GM18508 (cell line): ENCODE data around the gene NEDD8.

Experiments used
- ATAC-seq: cut with Tn5 transposase; IDR thresholded peaks from one replicate; pipeline ENCODE4 v1.9.1; 2021; ENCODE audit warnings: moderate number of reproducible peaks; ENCODE audit not compliant: insufficient read depth, unreplicated experiment

NEDD8 gene

DNA sequence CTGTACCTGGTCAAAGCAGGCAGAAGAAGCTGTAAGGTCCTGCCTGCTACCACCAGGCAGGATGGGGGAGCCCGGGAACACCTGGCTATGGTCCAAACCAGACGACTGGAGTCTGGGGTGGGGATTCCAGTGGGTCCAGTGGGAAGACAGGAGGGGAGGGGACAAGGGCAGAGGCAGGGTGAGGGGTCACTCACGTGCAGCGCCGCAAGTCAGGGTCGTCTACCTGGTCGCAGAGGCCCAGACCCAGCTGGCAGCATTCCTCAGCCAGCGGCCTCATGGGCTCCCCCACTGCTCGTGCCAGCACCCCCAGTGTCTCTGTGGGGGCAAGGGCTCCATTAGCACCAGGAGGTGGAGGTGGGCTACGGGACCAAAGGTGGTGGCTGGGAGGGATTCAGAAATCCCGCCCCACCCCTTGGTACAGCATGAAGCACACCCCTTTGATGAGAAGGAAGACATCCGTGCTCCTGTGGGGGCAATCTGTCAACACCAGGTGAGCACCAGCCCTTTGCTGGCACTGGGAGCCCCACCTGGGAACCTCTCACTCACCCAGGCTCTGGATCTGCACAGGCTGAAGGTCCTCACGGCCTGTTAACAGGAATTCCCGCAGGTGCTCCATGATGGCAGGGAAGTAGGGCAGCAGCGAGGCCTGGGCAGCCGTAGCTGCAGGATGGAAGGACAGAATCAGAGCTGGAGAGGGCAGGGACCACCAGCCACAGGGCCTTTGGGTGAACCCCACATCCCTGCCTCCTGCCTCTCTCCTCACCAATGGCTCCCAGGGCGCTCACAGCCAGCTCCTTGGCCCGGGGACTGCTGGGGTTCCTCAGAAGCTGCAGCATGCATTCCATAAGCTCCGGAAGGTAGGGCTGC lies 47.8 kb downstream of the NEDD8 start:
- no peak for ATAC-seq

DNA sequence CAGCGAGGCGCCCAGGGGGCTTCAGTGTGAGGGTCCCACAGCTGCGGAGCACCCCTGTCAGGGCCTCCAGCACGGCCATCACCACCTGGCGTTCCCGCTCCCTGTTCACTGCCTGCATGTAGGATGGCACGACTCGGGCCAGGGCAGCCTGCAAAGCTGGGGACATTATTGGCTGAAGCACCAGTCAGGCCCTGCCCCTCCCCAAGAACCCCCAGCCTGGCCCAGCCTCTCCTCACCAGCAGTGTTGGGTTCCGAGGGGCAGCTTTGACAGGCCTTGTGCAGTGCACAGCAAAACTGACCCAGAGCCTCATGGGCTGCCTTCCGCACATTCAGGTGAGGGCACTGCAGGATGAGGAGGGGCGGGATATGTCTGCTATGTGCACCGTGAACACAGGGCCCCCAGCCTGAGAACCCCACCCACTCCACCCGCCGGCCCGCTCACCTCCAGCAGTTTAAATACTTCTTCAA lies 49.1 kb downstream of the NEDD8 start:
- no peak for ATAC-seq

DNA sequence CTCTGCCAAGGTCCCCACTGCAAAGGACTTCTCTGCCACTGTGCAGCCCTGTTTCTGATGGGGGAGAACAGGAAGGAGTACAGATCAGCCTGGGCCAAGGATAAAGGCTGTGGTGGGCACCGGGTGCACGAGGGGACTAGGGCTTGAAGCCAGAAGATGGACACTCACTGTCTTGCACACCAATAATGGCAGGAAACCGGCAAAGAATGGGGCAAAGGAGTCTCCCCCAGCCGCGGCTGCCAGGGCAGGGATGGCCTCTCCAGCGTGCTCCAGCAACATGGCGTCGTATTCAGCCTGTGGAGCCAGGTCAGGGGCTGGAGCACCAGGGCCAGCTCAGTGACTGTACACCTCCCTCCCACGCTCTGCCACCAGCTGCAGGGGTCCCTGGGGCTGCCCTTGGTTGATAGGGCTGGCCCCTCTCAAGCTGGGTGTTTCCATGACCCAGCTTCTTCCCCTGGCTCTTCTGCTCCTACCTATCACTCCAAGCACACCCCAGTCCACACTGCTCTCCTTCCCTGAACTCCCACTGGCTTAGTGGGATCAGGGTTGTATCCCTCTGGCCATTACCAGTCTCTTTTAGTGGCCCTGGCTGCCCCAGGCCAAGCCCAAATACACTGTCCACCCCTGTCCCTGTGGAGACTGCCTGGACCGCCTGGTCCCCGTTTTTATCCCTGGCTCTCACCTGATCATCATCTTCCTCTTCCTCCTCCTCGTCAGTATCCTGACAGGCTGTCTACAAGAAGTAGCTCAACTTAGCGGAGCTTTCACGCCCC lies 49.9 kb downstream of the NEDD8 start:
- no peak for ATAC-seq

DNA sequence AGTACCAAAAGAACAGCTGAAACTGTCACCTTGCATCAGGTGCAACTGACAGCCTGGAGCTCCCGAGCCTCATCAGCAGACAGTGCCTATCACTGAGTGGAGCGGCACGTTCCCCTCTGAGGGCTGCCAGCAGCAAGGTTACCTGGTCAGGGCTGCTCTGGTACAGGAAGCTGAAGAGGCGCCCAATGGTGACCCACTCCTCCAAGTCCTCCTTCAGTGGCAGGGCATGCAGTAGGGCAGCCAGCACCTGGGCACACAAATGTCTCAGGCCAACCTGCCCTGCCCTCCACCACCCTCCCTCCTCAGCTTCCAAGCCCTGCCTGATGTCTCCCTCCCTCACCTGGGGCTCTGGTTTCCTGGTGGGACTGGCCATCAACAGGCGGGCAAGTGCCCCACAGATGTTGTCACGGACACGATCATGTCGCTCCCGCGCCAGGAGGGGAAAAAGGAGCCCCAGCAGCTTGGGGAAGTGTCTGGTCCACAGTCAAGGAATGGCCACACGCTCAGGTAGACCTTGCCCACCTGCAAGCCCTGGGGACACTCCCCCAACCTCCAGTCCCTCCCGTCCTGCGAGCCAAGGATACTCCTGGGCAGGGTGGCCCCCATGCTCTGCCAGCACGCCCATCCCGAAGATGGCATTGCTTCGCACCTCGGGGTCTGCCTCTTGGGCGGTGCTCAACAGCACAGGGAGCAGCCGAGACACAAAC lies 50.6 kb downstream of the NEDD8 start:
- ATAC-seq: no peak

DNA sequence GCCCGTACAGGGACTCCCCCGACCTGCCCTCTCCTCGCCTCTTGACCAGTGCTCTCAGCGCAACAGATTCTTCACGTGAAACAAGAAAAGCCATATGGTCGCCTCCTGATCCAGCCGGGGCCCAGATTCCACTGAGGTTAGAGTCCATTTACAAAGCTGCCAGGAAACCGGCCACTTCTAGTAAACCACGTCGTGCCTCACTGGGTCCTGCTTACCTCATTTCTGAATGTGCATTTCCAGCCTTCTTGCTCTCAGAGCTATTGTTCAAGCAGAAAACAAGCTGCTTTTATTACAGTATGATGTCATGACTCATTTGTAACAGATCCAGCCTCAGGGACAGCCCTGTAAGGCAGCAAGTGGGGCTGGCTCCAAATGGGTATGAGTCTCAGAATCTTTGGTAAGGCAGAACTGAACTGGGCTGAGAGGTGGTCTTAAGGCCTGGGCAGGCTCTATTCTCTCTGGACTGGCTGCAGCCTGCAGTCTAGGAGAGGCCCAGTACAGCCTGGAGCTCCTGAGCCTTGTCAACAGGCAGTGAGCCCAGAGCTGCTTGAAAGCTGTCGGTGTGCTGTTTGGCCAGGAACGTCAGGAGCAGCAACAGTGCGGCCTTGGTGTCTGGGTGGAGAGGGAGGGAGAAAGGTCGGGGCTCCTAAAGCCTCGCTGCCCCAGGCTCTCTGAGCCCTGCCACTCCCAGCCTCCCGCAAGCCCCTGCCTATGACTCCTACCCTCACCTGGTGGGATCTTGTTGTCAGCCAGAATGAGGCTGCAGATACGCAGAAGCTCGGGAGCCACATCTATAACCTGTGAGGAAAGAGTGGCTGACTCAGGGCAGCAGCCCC lies 52.0 kb downstream of the NEDD8 start:
- ATAC-seq: no peak

DNA sequence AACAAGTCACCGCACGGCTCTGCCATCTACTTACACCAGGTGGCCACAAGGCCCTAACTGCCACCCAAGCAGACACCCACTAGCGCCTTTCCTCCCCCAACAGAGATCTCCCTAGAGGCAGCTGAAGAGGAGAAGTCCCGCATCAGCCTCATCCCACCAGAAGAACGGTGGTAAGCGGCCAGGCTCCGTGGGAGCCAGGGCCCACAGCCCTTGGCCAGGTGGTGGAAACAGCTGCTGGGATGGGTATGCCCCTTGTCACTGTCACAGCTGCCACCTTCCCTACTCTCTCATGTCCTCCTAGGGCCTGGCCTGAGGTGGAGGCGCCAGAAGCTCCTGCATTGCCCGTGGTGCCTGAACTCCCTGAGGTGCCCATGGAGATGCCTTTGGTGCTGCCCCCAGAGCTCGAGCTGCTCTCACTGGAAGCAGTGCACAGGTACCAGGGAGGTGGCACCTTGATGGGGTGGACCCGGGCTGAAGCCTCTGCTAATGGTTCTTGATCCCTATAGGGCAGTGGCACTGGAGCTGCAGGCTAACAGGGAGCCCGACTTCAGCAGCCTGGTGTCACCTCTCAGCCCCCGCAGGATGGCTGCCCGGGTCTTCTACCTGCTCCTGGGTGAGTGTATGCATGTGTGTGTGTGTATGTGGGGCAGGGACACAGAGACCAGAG lies 52.7 kb downstream of the NEDD8 start:
- ATAC-seq: no peak

DNA sequence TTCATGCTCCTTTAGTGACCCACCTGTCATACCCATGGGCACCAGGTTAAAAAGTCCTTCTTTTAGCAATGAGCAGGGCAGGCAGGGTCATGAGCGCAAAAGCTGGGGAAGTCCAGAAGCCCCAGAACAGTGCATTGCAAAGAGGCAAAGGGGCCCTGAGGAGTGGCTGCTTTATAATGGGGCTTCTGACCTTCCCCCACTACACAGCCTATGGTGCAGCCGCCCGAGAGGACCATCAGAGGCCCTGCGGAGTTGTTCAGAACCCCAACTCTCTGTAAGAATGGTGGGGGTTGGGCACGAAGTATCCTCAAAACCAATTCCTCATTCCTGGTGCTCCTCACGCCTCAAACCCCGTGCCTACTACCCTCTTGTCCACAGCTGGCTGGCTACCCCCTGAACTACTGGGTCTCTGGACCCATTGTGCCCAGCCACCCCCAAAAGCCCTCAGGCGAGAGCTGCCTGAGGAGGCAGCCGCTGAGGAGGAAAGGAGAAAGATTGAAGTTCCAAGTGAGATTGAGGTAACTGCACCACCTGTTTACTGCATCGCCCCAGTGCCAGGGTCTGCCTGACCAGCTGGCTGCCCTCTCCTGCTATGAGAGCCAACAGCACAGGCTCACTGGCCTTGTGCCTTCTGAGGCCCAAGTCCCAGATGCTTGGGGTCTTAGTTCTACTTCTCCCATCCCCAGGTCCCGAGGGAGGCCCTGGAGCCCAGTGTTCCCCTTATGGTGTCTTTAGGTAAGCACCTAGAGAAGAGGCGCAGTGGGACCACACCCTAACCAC lies 53.6 kb downstream of the NEDD8 start:
- no peak for ATAC-seq

DNA sequence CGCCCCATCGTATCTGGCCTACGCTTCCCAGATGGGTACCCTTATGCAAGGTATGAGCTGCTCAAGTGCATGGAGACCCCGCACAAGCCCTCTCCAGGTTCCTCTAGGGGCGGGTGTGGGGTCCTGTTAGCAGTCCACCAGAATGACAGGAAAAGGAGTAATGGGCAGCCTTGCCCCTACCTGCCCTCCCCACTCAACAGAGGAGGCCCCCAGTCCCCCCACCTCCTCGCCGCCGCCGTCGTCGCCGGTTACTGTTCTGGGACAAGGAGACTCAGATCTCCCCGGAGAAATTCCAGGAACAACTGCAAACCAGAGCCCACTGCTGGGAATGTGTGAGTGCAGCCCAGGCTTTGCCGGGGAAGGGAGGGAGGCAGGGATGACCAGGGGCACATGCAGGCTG lies 54.3 kb downstream of the NEDD8 start:
- ATAC-seq: no peak

DNA sequence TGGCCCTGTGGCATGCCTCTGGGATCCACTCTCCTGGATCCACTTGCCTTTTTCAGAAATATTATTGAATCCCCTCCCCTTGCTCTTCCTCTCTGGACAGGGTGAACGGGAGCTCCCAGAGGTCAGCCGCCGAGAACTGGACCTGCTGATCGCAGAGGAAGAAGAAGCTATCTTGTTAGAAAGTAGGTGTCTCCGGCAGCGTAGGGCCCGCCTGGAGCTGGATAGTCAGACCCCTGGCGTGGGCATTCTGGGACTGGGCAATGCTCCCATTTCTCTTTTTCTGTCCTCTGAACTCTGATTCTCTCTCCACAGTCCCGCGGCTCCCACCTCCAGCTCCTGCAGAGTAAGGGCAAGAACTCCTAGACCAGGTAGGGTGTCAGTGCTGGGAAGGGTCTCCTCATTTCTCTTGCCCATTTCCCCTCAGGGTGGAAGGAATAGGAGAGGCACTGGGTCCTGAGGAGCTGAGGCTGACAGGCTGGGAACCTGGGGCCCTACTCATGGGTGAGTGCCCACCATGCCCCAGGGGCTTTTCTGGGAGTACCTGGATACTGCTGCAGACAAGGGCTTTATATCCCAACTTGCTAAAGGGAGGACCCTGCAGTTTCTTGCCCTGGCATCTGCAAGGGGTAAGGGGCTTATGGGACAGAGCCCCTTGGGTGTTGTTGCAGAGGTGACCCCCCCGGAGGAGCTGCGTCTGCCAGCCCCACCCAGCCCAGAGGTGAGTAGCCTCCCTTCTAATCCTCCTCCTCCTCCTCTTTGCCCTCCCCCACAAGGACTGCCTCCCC lies 54.9 kb downstream of the NEDD8 start:
- ATAC-seq: no peak

DNA sequence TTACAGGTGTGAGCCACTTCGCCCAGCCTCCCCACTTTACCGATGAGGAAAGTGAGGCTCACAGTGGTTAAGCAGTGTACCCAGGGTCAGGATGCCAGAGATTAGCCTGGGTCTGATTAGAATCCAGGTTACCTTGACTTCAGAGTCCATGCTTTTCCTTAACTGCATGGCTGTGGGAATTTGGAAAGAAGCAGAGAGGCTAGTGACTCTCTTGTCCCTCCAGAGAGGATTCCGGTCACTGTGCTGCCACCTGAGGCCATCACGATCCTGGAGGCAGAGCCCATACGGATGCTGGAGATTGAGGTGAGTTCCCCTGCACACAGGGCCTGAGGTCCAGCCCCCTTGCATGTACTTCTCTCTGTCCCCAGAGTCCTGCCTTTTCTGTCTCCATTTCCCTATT lies 55.6 kb downstream of the NEDD8 start:
- no peak for ATAC-seq

DNA sequence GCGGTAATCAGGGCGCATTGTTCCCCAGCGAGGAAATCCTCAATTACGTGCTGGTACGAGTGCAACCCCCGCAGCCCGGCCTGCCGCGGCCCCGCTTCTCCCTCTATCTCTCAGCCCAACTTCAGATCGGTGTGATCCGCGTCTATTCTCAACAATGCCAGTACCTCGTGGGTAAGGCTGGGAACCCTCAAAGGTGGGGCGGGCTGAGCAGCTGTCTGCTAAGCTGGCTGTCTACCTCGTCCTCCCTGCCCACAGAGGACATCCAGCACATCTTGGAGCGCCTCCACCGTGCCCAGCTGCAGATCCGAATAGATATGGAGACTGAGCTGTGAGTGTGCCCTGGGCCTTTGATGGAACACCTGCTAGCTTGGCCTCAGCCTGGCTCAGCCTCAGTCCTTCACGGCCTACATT lies 59.3 kb downstream of the NEDD8 start:
- ATAC-seq: no peak

DNA sequence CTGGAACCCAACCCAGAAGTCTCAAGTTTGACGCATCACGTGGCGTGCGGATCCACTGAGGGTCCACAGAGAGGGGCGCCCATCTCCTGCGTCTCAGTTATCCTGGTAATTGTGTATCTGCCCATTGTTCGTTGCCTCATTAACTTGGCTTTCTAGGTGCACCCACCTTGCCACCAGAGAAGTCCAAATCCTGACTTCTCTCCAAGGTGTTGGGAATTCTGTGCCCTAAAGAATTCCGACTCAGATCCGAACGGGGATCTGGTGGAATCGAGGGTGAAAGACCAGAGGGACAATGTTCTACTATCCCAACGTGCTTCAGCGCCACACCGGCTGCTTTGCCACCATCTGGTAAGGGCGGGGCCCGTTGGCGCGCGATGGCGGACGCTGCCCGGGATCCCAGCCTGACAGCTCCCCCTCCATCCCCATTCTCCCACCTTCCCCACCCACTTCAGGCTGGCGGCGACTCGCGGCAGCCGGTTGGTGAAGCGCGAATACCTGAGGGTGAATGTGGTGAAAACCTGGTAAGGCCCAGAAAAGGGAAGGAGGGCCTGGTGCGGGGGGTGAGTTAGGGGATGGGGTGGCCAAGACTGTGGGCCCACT lies 59.8 kb downstream of the NEDD8 start:
- no peak for ATAC-seq

DNA sequence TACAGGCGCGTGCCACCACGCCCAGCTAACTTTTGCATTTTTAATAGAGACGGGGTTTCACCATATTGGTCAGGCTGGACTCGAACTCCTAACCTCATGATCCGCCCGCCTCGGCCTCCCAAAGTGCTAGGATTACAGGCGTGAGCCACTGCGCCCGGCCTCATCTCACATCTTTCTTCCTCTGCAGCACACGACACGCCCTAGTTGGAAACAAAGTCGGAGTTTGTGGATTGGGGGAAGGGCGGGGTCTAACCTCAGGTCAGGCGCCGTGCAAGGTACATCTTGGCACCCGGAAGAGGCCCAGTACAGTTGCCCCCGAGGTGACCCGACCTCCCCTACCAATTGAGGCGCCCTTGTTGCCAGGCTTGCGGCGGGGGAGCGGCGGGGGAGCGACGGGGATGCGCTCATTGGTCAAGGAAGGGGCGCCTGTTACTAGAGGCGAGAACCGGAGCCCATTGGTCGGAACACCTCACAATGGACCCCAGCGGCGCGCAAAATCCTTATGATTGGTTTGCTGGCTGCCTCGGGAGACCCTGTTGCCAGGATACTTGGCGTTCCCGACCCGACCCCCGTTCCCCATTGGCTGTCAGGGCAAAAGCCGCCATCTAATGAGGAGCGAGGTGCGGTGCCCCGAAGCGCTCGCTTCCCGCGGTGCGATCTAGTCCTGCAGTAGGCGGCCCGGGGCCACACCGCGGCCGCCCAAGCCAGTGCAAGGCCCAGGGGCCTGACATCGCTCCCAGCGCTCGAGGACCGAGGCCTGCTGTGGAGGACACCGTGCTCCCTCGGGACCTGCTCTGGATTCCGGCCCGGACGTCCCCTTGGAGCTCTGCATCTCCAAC lies 60.5 kb downstream of the NEDD8 start, which contains the start of gene REC8:
Gene REC8 (plus strand): TSS at position 659 of the 839 bp plus-strand sequence. CDS start 473 bp downstream, outside the sequence.
- ATAC-seq: peak; percentile 61

DNA sequence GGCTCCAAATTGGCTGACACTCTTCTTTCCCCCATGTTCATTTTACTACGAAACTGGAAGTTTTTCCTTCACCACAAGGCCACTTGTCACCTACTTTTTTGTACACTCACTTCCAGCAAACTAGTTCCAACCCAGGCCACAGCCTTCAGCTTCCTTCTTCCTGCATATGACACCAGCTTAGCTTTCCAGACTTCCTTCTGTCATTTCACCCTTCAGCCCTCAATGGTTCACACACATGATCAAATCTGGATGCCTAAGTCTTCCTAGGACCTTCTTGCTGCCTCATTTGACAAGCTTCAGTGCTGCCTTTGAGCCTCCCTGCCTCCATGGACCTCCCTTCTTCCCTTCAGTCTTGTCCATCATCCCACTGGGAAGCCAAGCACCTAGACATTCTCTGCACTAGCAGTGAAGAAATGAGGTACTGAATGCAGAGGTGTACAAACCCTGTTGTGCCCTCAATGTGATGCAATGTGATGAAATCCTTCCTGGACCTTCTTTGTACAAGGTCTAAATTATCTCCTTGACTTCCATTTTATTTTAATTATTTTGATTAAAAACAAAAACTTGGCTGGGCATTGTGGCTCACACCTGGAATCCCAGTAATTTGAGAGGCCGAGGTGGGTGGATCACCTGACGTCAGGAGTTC lies 64.6 kb downstream of the NEDD8 start:
- no peak for ATAC-seq
